C1 segment of cervical spinal cord (tissue), 14 donors: ENCODE results near the gene IER3.
"Not testable (repeated sequence)": the region's sequence is repeated elsewhere in the genome, so short reads cannot be mapped to it uniquely, and the experiment has no call there.

Experiments used
- DNase-seq, 14 donors: peaks; one replicate each; lab custom pipeline; 2025; lab: John Stamatoyannopoulos, UW

The IER3 gene

GRCh38 chr6:30723843-30724741 lies 20.3 kb downstream of the IER3 start:
- DNase-seq: not testable (repeated sequence)

GRCh38 chr6:30723159-30723842 lies 21.0 kb downstream of the IER3 start:
- not testable (repeated sequence) for DNase-seq

DNA sequence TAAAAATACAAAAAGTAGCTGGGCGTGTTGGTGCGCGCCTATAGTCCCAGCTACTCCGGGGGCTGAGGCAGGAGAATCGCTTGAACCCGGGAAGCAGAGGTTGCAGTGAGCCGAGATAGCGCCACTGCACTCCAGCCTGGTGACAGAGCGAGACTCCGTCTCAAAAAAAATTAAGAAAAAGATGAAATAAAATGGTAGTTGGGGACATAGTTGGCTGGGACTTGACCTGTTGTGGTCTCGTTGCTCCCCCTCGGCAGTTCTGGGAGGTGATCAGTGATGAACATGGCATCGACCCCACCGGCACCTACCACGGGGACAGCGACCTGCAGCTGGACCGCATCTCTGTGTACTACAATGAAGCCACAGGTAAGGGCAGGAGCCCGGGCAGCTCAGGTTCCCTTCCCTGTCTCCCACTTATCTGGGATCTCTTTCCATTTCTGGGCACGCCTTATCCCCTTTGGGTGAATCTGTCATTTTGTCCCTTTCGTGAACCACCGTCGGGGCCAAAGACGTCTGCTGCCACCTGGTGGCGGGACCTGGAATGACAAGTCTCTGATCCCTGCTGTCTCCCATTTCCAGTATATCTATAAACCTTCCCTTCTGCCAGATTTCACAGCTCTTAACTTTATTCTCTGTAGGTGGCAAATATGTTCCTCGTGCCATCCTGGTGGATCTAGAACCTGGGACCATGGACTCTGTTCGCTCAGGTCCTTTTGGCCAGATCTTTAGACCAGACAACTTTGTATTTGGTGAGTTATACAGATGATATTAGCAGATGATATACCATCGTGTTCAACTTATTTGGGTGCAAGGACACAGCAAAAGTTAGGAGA lies 21.9 kb downstream of the IER3 start:
- DNase-seq: peak in 13 of 14 donors; percentile 12 to 83 (median 60)

DNA sequence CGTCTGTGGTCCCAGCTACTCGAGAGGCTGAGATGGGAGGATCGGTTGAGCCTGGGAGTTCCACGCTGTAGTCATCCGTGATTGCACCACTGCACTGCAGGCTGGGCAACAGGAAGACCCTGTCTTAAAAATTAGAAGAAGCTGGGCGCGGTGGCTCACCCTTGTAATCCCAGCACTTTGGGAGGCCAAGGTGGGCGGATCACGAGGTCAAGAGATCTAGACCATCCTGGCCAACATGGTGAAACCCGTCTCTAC lies 22.4 kb downstream of the IER3 start:
- peak in 2 of 14 donors; percentile 36 to 42 for DNase-seq

DNA sequence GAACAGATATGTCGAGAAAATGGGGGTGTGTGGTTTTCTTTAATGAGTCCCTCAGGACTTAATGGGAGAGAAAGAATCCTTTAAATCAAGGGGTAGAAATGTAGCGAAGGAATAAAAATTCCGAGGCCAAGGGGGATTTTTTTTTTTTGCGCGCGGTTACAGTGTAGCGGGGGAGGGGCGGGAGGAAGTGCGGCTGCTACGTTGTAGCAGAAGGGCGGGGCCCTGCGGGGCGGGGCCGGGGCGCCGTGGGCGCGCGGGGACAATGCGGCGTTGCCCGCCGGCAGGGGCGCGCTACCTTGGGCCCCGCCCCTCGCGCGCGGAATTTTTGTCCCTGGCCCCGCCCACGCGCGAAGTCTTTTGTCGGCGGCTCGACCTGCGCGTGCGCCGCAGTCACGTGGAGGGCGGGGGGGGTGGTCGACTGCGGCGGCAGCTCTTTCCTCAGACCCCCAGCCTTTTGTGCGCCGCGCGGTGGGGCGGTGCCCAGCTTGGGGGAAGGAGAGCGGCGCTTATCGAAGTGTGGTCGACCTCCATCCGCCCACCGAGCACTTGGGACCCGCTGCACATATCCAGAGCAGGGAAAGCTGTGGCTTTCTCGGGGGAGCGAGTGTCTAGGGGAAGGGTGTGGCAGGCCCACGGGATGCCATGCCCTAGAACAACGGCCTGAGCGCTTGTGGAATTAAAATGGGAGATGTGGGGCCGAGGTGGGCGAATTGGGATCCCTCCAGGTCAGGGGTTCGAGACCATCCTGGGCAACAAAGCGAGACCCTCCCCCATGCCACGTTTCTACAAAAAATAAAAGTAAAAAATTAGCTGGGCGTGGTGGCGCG lies 22.9 kb downstream of the IER3 start:
- peak in 13 of 14 donors; percentile 21 to 90 (median 70) for DNase-seq

DNA sequence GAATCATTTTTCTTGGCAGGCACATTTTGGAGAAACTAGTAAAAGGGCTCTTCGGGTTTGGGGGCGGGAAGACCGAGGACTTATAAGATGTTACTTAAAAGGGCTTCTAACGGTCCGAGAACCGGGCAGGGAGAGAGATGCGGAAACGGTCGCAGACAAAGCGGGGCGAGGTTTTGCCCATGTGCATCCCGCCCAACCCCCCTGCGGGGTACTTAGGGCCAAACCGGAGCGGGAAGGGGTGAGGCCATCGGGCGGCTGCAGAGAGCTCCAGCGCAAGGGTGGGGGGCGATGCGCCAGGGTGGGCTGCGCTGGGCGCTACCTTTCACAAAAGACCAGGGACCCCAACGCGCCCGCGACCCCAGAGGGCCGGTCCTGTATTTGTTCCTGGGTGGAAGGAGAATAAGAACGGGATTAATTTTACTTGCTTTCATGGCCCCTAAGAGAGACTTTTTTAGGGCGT lies 23.6 kb downstream of the IER3 start:
- DNase-seq: peak in 9 of 14 donors; percentile 15 to 73 (median 48)

DNA sequence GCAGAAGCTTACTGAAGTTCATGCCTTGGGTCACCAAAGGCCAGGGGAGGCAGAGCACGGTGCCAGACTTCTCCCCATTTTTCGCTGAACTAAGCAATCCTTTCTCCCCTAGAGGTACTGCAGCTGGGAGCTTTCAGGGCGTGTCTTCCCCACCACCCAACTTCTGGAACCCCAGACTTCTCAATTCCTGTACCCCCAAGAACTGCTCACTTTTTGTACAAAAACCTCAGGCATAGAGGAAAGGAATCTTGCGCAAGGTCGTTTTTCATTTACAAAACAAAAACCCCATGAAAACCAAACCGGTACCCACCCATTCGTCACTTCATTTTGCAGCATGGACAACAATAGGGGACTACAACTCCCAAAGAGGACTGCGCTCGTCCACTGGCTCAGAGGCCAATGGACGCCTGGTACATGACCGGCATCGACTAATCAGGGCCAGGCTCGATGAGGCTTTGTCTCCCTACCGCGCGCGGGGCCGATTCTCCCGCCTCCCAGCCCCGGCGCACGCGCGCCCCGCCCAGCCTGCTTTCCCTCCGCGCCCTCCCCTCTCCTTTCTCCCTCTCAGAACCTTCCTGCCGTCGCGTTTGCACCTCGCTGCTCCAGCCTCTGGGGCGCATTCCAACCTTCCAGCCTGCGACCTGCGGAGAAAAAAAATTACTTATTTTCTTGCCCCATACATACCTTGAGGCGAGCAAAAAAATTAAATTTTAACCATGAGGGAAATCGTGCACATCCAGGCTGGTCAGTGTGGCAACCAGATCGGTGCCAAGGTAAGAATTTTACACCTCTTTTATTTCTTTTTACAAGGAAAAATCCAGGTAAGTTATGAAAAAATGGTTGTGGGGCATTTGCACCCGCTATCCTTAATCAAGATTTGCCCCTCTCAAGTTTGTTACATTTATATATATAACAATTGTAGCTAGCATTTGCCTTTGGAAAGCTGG lies 24.3 kb downstream of the IER3 start, which contains the start of gene TUBB:
TUBB (plus strand) TSS at position 562 of the 947 bp plus-strand sequence; CDS start at position 717, 155 bp downstream.
- DNase-seq: peak; percentile 56 to 98 (median 95)

- no peak for DNase-seq
Measured at GRCh38 chr6:30719356-30719755, 25.0 kb downstream of the IER3 start.

GRCh38 chr6:30717845-30718720 lies 26.3 kb downstream of the IER3 start:
- DNase-seq: not testable (repeated sequence)

DNA sequence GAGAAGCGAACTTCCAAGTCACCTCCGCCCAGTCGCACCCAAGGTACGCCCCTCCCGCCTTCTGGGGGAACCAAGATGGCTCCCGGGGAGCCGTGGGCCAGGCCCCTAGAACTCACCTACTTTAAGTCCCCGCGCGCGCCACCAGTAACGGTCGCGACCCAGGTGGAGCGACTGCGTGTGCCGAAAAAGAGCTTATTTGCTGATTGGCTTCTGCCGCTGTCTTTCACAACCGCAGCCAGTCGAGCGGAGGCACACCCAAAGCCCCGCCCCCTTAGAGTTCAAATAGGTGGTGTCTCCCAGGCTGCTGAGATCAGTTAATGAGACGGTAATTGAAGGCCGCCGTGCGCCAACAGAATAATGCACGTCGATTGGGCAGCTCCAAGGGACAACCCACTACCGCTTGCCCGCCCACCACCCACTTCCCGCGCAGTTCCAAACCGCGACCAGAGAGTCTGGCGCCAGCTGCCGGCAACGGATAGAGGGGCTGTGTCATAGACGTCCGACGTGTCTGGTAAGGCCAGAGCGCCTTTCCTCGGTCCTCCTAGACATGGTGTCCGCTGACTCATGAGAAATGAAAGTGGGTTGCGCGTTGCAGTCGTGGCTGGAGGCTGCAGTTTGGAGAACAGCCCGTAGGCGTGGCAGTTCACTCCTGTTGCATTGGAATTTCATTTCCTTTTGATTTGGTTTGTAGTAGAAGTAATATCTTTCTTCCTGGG lies 27.1 kb downstream of the IER3 start, which contains the start of gene MDC1:
MDC1 (minus strand) TSS at position 153 of the 716 bp plus-strand sequence. CDS start 2,106 bp downstream, outside the sequence.
- DNase-seq: peak; percentile 88 to 100 (median 98)

DNA sequence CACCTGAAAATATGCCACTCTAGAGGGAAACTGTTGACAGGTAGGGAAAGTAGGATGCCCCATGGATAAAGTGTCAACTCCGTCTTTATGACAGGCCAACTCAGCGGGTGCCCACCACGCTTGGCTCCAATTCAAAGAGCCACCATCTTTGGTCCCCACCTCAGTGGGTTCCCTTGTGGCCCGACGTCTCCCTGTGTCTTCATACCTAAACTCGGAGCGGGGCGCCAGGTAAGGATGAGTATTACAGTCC lies 27.5 kb downstream of the IER3 start:
- DNase-seq: no peak

GRCh38 chr6:30714263-30714662 lies 30.1 kb downstream of the IER3 start:
- DNase-seq: no peak

- DNase-seq: no peak
Measured at GRCh38 chr6:30712441-30712945, 31.9 kb downstream of the IER3 start.

DNA sequence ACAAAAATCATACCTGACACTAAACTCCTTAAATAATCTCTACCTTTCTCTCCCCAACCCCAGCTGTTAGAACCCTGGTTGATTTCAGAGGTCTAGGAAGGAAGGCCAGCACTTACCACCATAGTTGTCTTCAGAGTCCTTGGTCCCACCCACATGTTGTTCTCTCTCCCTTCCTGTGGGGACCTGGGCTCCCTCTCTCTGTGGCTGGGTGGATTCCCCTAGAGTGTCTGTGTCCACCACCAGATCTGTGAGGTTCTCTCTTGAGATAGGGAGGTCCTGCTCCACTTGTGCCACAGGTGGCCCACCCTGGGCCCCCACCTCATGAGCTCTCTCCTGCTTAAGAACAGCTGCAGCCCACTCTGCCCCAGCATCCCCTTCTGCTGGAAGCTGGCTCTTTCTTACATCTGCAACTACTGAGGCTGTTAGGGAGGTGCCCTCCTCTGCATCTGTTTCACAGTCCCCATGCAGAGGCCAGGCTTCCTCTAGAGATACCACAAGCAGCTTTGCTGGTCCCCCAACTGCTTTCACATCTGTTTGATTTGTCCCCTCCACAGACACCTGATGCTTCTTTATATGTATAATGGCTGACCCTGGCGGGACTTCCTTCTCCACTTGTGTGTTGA lies 32.5 kb downstream of the IER3 start:
- no peak for DNase-seq

DNA sequence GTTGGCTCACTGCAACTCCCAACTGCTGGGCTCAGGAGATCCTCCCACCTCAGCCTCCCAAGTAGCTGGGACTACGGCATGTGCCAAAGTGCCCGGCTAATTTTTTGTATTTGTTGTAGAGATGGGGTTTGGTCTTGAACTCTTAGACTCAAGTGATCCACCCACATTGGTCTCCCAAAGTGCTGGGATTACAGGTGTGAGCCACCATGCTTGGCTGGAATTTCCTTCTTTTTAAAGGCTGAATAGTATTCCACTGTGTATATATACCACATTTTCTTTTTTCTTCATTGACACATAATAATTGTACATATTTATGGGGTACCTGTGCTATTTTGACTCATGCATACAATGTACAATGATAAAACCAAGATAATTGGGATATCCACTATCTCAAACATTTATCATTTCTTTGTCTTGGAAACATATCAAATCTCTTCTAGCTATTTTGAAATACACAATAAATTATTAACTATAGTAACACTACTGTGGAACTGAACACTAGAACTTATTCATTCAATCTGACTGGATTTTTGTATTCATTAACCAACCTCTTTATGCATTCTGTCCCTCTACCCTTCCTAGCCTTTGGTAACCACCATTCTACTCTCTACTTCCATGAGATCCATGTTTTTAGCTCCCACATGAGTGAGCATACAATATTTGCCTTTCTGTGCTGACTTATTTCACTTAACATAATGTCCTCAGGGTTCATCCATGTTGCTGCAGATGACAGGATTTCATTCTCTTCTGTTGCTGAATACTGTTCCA lies 35.1 kb downstream of the IER3 start:
- no peak for DNase-seq

GRCh38 chr6:30707281-30707850 lies 37.0 kb downstream of the IER3 start:
- no peak for DNase-seq
